ENCODE measurements around the gene MUC20.

MUC20 gene

GRCh38 chr3:195693428-195694216, 27.2 kb upstream of the MUC20 start:
- DNase-seq = peak; percentile 42

- DNase-seq = peak; percentile 49
These were observed 26.3 kb upstream of the MUC20 start for GRCh38 chr3:195694217-195695076.

- DNase-seq = peak; percentile 63
These were observed 24.0 kb upstream of the MUC20 start for GRCh38 chr3:195696632-195697278.

- DNase-seq = peak; percentile 59
These were observed 23.0 kb upstream of the MUC20 start for GRCh38 chr3:195697582-195698324.

GRCh38 chr3:195698325-195698646, 22.5 kb upstream of the MUC20 start:
- peak; percentile 22 for DNase-seq

GRCh38 chr3:195698647-195699387, 22.0 kb upstream of the MUC20 start:
- DNase-seq = peak; percentile 60

- DNase-seq = no peak
These were observed 21.4 kb upstream of the MUC20 start for GRCh38 chr3:195699388-195699771.

GRCh38 chr3:195699860-195700259, 20.9 kb upstream of the MUC20 start:
- peak; percentile 31 for DNase-seq

GRCh38 chr3:195700319-195700718, 20.5 kb upstream of the MUC20 start:
- peak; percentile 58 for DNase-seq

- peak; percentile 62 for DNase-seq
These were observed 19.5 kb upstream of the MUC20 start for GRCh38 chr3:195701042-195701915.

GRCh38 chr3:195703776-195704175, 17.0 kb upstream of the MUC20 start:
- peak; percentile 43 for DNase-seq

- DNase-seq = peak; percentile 61
These were observed 16.3 kb upstream of the MUC20 start for GRCh38 chr3:195704433-195704999.

GRCh38 chr3:195705081-195705991, 15.4 kb upstream of the MUC20 start:
- DNase-seq = peak; percentile 60

GRCh38 chr3:195708061-195708460, 12.7 kb upstream of the MUC20 start:
- peak; percentile 62 for DNase-seq

- peak; percentile 54 for DNase-seq
These were observed 11.9 kb upstream of the MUC20 start for GRCh38 chr3:195708626-195709481.

- peak; percentile 42 for DNase-seq
These were observed 11.1 kb upstream of the MUC20 start for GRCh38 chr3:195709676-195710085.

GRCh38 chr3:195710126-195710905, 10.5 kb upstream of the MUC20 start:
- DNase-seq = peak; percentile 61
